Measurements from ENCODE around the gene RHOC.
A peak's percentile ranks its signal among the peaks of the same experiment; 100 is the strongest.

Gene RHOC

DNA sequence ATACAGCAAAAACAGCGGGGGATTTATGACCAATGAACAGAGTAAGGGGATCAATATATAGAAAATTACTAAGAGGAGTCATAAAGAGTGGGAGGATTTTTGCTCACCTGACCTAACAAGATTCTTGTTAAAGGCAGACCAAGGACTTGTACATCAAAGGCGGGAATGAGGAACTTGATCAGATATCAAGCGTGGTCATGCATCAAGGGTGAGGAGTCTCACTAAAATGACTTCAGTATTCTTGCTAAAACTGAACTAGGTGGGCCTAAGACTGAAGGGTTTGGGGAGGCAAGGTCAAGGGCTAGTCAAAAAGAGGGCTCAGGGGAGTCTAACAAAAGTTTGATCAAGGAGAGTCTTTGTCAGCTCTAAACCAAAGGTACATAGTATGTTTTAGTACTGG lies 30.4 kb downstream of the RHOC start:
- DNase-seq = no peak

DNA sequence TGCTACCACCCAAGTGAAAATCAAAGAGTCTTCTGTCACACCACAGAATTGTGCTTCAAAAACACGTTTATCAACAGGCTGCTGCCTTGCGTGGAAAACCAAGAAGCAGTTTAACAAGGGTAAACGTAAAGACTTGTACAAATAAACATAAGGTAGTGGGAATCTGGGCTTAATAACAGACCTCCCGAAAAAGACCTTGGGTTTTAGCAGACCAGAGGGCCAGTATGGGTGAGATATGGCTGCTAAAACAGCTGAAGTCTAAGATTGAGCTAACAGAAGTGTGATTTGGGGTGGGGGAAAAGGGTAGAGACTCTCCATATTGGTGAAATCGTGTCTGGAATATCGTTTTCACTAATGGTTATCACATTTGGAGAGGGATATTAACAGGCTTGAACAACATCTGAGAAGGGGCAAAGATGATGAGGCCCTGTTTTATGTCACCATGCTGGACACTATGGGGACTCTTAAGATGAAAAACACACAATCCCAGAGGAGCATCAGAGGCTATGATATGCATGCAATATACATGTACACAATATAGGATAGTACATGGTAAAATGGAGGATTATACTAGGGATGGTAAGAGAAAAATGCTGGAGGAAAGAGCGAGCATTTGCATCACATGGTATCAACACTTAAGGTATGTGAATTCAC lies 31.1 kb downstream of the RHOC start:
- DNase-seq = no peak

DNA sequence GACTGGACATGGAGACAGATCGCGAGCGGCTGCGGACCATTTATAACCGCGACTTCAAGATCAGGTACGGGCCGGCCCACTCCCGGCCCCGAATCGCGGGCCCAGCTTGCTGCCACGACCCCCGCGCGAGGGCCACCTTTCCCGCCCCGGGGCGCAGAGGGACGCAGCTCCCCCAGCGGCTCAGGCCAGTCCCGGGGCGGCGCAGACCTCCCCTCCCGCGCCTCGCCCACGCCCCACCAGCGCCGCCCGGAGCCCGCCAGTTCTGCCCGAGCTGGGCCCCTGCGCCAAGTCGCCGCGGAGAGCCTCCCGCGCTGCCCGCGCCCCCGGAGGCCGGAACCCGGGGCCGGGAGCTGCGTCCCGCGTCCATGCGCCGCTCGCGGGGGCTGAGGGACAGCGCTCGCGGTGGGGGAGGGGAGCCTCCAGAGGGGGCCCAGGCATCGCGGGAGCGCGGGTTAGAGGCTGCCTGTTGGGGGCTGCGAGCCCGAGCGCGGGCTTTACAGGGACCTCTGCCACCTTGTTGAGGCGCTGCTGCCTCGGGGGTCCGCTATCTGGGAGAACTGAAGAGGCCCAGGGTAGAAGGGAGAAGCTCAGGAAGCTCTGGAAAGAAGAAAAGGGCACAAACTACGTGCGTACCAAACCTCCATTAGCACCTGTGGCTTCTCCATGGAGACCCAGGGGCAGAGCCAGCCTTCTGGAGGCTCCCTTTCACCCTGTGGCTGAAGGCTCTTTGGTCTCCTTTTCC lies 31.8 kb downstream of the RHOC start:
- DNase-seq = peak; percentile 79

DNA sequence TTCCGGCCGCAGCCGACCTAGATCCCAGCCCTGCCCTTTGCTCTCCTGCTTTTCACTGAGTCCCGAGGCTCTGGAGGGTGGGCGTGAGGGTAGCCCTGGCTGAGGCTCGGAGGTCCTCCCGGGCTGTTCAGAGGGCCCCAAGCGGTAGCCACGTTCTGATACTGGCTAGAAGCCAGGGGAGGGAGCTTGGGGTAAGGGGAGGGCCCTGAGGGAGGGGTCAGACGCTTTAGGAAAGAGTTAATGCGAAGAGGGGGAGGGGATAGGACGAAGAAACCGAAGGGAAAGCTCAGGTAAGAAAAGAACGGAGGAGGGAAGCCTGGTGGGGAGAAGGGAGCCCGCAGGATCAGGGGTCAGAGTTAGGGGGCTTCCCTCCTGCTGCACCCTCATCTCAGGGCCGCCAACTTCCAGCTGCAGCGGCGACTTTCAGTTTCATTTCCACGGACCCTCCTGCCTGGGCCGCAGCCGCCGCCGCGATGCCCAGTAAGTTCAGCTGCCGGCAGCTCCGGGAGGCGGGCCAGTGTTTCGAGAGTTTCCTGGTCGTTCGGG lies 32.4 kb downstream of the RHOC start, which contains the start of gene MOV10:
Gene MOV10, plus strand, starts transcription at position 220 of the 546 bp plus-strand sequence. Its CDS starts 254 bp downstream, at position 474.
- peak; percentile 82 for DNase-seq

DNA sequence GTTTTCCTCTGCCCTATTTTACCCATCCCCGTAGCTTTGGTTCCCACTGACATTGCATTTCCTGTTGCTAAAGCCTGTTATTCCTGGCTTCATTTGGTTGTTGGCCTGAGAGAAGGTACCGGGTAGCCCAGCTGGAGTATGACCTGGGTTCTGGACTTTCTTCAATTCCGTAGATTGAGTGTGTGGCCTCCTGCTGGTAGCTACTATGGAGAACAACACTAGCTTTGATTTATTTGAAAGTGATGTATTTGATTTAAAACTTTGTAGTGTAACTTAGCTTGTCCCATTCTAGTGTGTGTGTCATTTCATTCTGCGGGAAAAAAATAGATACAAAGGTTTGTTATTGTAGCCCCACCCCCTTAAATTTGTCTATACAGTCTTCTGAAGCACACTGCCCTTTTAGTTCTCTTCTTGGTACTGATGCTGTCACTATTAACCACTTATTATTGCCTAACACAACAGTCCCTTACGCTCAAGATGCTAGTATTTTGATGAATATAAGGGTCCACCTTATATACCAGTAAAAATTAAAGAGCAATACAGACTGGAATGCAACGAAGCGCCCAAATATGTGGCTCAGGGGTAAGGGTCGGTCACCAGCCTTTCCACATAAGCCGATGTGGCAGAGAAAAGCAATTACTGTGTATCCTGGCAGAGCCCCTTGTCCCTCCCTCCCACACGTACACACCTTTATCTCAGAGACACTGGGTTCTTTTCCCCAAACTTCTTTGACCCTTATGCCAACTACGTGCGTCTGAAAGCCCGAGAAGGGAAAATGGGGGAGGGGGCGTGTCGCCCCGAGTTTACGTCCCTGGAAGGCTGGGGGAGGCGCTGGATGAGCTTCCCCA lies 33.1 kb downstream of the RHOC start:
- DNase-seq = no peak

DNA sequence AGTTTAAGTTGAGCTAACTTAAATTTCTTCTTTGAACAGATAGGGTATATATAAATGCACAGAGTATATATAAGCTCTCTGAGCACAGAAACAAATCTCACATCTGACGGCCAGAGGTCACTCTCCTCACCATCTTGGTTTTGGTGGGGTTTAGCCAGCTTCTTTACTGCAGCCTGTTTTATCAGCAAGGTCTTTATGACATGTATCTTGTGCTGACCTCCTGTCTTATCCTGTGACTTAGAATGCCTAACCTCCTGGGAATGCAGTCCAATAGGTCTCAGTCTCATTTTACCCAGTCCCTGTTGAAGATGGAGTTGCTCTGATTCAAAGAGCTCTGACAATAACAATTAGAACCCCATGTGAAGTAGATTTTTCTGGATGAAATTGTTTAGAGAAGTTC lies 34.1 kb downstream of the RHOC start:
- no peak for DNase-seq

DNA sequence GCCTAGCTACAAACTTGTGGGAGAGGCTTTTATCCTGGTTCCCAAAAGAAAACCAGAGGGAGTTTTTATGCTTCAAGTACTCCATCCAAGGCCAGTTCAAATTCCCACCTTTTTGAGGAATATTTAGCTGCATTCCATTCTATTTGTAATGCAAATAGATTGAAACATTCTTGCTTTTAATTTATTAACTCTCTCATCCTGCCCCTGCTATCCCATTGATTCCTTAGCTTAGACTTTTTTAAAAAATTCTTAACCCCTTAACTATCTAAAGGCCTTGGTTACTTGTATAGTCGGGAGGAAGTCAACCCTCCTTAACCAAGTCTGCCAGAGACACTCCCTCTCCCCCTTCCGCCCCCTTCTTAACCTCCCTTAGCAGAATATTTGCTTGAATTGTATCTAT lies 34.9 kb downstream of the RHOC start:
- DNase-seq = no peak

DNA sequence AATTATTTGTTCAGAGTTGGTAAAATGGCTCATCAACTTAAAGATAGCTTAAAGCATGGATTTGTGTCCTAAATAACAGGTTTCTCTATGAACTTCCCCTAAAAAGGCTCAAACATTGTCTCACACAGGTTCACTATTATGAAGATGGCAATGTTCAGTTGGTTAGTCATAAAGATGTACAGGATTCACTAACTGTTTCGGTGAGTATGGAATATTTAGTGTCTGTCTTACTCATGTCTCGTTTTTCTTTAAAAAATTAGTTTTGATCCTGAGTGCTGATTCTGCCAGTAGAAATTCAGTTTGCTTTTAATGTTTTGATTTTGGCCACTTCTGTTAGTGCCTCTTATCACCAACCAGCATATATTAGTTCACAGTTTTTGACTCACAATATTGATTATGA lies 40.0 kb downstream of the RHOC start:
- no peak for DNase-seq

DNA sequence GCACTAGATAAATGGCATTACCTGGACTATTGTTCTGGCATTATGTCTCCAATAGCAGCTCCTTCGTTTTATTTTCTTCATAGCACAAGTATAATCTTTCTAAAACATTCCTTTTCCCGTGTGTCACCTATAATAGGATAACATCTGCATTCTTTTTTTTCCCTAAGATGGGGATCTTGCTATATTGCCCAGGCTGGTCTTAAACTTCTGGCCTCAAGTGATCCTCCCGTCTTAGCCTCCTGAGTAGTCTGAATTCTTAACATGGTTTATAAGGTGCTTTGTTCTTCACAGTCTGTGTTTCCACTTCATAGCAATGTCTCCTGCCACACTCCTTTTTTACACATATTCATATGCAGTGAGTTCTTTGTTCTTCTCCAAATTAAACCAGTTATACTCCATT lies 41.1 kb downstream of the RHOC start:
- DNase-seq = no peak

DNA sequence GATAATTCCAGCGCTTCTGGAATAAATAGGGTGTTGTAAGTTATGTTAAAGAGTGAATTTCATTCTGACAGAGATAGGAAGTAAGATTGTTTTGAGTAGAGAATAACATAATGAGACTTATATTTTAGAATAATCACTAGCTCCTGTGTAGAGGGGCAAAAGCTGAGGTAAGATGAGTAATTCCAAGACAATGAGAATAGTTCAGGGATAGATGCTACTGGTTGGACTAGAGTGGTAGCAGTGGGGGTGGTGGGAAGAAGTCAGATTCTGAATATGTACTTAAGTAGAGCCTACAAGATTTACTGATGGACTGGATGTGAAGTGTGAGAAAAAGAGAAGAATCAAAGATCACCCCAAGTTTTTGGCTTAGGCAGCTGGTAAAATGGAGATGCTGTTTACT lies 55.7 kb downstream of the RHOC start:
- no peak for DNase-seq
